ENCODE measurements around the gene PRAMEF17. TPM values are rescaled to one million over a fixed set of nuclear protein-coding genes. Genes with fewer than 3 reads are reported as not detected.
"Not testable (repeated sequence)": the region's sequence is repeated elsewhere in the genome, so short reads cannot be mapped to it uniquely, and the experiment has no call there.

Gene PRAMEF17
- total RNA-seq, 1 donor from 2014 or later = not detected

GRCh38 chr1:13394761-13395160, 5.3 kb downstream of the PRAMEF17 start:
- H2AFZ ChIP-seq (replicated peaks); H3K4me2 ChIP-seq; H3K4me3 Mint-ChIP-seq; H3K27ac Mint-ChIP-seq; H3F3A ChIP-seq (ENCODE audit: low read depth); H3K27ac ChIP-seq; H3K9me3 Mint-ChIP-seq; H3K4me1 ChIP-seq; H4K20me1 ChIP-seq (ENCODE audit: low read depth); H3K4me3 ChIP-seq; H3K79me2 ChIP-seq (ENCODE audit: low read depth); H3K27me3 ChIP-seq; H3K36me3 ChIP-seq; H3K4me1 Mint-ChIP-seq; H3K9ac ChIP-seq; H3K27me3 Mint-ChIP-seq (ENCODE audit: insufficient read depth, low read depth); H3K36me3 Mint-ChIP-seq; DNase-seq (ENCODE audit: low spot score): not testable (repeated sequence)
- H3K9me3 ChIP-seq (ENCODE audit: low read depth) = peaks cover 11% of the 10 kb centered on the region

- H3K4me1 ChIP-seq; H3K27ac Mint-ChIP-seq; H3K4me2 ChIP-seq; H3K9ac ChIP-seq; H3F3A ChIP-seq (ENCODE audit: low read depth); H3K27ac ChIP-seq; H3K36me3 ChIP-seq; DNase-seq (ENCODE audit: low spot score); H3K4me3 Mint-ChIP-seq; H3K79me2 ChIP-seq (ENCODE audit: low read depth); H3K4me1 Mint-ChIP-seq; H3K4me3 ChIP-seq; H3K27me3 Mint-ChIP-seq (ENCODE audit: insufficient read depth, low read depth); H3K9me3 Mint-ChIP-seq; H4K20me1 ChIP-seq (ENCODE audit: low read depth); H2AFZ ChIP-seq (replicated peaks); H3K27me3 ChIP-seq; H3K36me3 Mint-ChIP-seq: not testable (repeated sequence)
- peaks cover 11% of the 10 kb centered on the region for H3K9me3 ChIP-seq (ENCODE audit: low read depth)
Measured at GRCh38 chr1:13395311-13395710, 5.9 kb downstream of the PRAMEF17 start.

GRCh38 chr1:13407811-13408210, 18.4 kb downstream of the PRAMEF17 start:
- no peak overlapping the region for H2AFZ ChIP-seq (replicated peaks)
- no peaks in the 10 kb centered on the region for H3F3A ChIP-seq (ENCODE audit: low read depth)
- peaks cover 4% of the 10 kb centered on the region for H3K27me3 Mint-ChIP-seq (ENCODE audit: insufficient read depth, low read depth)
- H3K9me3 ChIP-seq (ENCODE audit: low read depth) = peaks cover 4% of the 10 kb centered on the region
- peaks cover 3% of the 10 kb centered on the region for H3K9me3 Mint-ChIP-seq
- H3K27me3 ChIP-seq = no peaks in the 10 kb centered on the region
- H3K4me1 ChIP-seq = no peaks in the 10 kb centered on the region
- H4K20me1 ChIP-seq (ENCODE audit: low read depth) = no peaks in the 10 kb centered on the region
- H3K4me3 ChIP-seq = no peak overlapping the region
- H3K4me3 Mint-ChIP-seq = no peak overlapping the region
- no peaks in the 10 kb centered on the region for H3K36me3 Mint-ChIP-seq
- no peaks in the 10 kb centered on the region for H3K36me3 ChIP-seq
- no peak overlapping the region for H3K27ac Mint-ChIP-seq
- no peaks in the 10 kb centered on the region for H3K4me1 Mint-ChIP-seq
- no peak overlapping the region for H3K9ac ChIP-seq
- TF ChIP-seq EZH2phosphoT487 (IDR thresholded peaks at IDR 0.05) = no peak
- no peak overlapping the region for H3K27ac ChIP-seq
- no peak for DNase-seq (ENCODE audit: low spot score)
- H3K4me2 ChIP-seq = no peak overlapping the region
- no peaks in the 10 kb centered on the region for H3K79me2 ChIP-seq (ENCODE audit: low read depth)

DNA sequence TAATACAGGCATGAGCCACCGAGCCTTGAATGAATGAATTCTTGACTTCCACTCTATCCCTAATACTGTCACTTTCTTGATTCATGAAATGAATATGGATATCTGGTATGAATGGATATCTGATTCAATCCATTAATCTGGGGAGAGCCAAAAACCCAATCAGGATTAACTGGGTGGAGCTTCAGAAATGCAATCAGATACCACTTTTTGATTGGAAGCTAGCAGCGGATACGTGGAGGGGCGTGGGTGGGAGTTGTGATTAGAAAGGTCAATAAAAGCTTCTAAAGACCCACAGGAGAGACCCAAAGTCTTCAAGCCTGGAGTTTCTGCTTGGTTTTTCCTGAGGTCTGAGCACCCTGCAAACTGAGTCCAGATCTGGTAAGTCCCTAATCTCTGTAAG, 20.7 kb downstream of the PRAMEF17 start, which contains the start of gene PRAMEF20:
PRAMEF20 (plus strand) TSS at position 301 of the 400 bp plus-strand sequence. CDS start 5,905 bp downstream, outside the sequence.
- H3K79me2 ChIP-seq (ENCODE audit: low read depth); H3K9ac ChIP-seq; H3K27ac ChIP-seq; DNase-seq (ENCODE audit: low spot score); H3K4me3 ChIP-seq; H3K4me3 Mint-ChIP-seq; H3K27me3 Mint-ChIP-seq (ENCODE audit: insufficient read depth, low read depth); H3K9me3 ChIP-seq (ENCODE audit: low read depth); H3K36me3 ChIP-seq; H3K4me2 ChIP-seq; H3K27ac Mint-ChIP-seq; H4K20me1 ChIP-seq (ENCODE audit: low read depth); H3K36me3 Mint-ChIP-seq; H3K27me3 ChIP-seq; H2AFZ ChIP-seq (replicated peaks); H3K4me1 ChIP-seq; H3K4me1 Mint-ChIP-seq; H3K9me3 Mint-ChIP-seq; H3F3A ChIP-seq (ENCODE audit: low read depth): not testable (repeated sequence)

- TF ChIP-seq EZH2 (IDR thresholded peaks at IDR 0.05) = no peak
- TF ChIP-seq EZH2phosphoT487 (IDR thresholded peaks at IDR 0.05) = no peak
- TF ChIP-seq, protein P1, sequence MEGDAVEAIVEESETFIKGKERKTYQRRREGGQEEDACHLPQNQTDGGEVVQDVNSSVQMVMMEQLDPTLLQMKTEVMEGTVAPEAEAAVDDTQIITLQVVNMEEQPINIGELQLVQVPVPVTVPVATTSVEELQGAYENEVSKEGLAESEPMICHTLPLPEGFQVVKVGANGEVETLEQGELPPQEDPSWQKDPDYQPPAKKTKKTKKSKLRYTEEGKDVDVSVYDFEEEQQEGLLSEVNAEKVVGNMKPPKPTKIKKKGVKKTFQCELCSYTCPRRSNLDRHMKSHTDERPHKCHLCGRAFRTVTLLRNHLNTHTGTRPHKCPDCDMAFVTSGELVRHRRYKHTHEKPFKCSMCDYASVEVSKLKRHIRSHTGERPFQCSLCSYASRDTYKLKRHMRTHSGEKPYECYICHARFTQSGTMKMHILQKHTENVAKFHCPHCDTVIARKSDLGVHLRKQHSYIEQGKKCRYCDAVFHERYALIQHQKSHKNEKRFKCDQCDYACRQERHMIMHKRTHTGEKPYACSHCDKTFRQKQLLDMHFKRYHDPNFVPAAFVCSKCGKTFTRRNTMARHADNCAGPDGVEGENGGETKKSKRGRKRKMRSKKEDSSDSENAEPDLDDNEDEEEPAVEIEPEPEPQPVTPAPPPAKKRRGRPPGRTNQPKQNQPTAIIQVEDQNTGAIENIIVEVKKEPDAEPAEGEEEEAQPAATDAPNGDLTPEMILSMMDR (IDR thresholded peaks at IDR 0.05) = no peak
Measured at GRCh38 chr1:13430495-13430894, 41.1 kb downstream of the PRAMEF17 start.

More at GRCh38 chr1:13430495-13430894, 41.1 kb downstream of the PRAMEF17 start:
- H3K36me3 ChIP-seq = no peaks in the 10 kb centered on the region
- no peaks in the 10 kb centered on the region for H3K79me2 ChIP-seq (ENCODE audit: low read depth)
- no peak overlapping the region for H3K27ac ChIP-seq
- Mint-ChIP-seq H3K27me3 (ENCODE audit: insufficient read depth, low read depth) (peaks cover 6% of the 10 kb centered on the region), H3K4me3 (no peak overlapping the region), H3K9me3 (peaks cover 26% of the 10 kb centered on the region), H3K4me1 (no peaks in the 10 kb centered on the region), H3K27ac (no peak overlapping the region), H3K36me3 (no peaks in the 10 kb centered on the region)
- H3K27me3 ChIP-seq = no peaks in the 10 kb centered on the region
- no peaks in the 10 kb centered on the region for H3K9me3 ChIP-seq (ENCODE audit: low read depth)
- H3K4me1 ChIP-seq = no peaks in the 10 kb centered on the region
- no peak overlapping the region for H3K4me2 ChIP-seq
- no peak overlapping the region for H2AFZ ChIP-seq (replicated peaks)
- DNase-seq (ENCODE audit: low spot score) = no peak
- H3K4me3 ChIP-seq = no peak overlapping the region
- no peak overlapping the region for H3K9ac ChIP-seq
- no peaks in the 10 kb centered on the region for H4K20me1 ChIP-seq (ENCODE audit: low read depth)
- H3F3A ChIP-seq (ENCODE audit: low read depth) = no peaks in the 10 kb centered on the region
